NCI-H187 treated with DMSO at 0.1 percent for 48 hours (cell line): Measurements from ENCODE around the gene PNPLA7.

ENCODE experiments used
- DNase-seq: peaks from one replicate; lab custom pipeline; 2025; lab: John Stamatoyannopoulos, UW

PNPLA7 gene

GRCh38 chr9:137494104-137494544, 56.1 kb downstream of the PNPLA7 start:
- no peak for DNase-seq

DNA sequence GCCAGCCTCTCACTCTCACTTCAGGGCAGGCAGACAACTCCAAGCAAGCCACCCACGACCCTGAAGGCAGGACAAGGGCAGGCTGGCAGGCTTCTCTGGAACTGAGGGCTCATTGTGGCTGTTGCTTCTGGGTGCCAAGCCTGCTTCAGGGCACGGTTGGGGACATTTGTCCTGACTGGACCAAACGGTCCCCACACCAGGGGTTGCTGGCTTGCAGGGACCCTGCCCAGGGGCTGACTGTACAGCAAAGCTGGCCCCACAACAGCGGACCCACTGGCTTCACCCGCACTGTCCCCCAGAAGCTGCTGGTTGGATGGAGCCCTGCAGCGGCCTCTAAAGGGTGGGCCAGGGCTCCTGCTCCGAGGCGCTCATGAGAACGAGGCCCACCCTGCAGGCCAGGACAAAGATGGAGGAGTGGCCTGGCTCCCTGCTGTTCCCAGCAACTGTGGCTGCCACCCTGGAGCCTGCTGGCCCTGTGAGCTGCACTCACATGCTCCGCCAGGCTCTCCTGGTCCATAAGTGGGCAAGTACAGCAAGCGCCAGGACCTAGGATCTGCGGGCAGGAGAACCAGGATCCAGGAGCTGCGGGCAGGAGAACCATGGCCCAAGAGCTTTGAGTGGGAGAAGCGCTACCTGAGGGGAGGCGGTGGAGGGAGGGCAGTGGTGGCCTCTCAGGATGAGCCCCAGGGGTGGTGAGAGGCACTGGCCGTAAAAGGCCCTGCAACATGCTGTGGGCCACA, 56.7 kb downstream of the PNPLA7 start:
- no peak for DNase-seq

DNA sequence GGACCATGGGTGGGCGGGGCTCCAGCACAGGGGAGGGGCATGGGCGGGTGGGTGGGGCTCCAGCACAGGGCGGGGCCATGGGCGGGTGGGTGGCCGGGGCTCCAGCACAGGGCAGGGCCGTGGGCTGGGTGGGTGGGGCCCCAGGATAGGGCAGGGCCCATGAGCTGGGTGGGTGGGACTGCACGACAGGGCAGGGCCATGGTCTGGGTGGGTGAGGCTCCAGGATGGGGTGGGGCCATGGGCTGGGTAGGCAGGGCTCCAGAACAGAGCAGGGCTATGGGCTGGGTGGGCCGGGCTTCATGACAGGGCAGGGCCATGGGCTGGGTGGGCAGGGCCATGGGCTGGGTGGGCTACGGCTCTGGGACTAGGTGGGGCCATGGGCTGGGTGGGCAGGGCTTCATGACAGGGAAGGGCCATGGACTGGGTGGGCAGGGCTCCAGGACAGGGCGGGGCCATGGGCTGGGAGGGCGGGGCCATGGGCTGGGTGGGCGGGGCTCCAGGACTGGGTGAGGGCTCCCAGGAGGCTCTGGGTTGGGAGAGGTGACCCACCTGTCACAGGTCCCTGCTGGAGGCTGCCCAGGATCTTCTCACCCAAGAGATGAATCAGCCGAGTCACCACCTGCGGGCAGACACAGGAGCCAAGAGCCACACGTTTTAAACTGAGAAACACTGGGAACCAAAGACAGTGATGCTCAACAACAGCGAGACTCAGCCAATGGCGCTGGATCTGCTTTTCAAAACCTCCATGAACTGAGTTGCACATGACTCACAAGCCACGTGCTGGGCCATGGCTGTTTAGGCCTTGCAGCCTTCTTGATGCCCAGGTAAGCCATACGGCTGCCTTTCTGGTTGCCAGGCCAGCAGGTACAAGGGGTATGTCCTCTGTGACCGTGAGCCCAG, 57.5 kb downstream of the PNPLA7 start:
- no peak for DNase-seq

- DNase-seq = no peak
Measured at GRCh38 chr9:137491735-137492432, 58.3 kb downstream of the PNPLA7 start.

DNA sequence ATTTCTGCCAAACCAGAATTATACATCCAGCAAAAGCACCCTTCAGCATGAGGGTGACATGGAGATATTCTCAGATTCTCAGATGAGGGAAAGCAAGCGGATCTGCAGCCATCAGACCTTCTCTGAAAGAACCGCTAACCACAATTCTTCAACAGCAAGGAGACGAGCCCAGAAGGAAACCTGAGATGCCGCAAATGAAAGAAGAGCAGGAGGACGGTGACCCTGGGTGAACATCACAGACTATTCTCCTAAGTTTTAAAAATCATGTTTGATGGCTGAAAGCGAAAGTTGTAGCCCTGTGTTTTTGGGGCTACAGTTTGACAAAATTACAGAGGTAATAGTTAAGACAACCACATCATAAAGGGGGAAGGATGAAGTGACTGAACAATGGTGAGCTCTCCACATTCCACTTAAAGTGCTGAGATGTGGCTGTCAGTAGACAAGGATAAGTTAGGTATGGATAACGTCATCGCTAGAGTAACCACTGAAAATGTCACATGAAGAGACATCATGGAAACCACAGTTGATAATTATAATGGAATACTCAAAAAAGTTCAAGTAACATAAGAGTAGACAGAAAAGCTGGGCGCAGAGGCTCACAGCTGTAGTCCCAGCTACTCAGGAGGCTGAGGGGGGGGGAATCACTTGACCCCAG, 59.5 kb downstream of the PNPLA7 start:
- no peak for DNase-seq

GRCh38 chr9:137488906-137489305, 61.3 kb downstream of the PNPLA7 start:
- no peak for DNase-seq

DNA sequence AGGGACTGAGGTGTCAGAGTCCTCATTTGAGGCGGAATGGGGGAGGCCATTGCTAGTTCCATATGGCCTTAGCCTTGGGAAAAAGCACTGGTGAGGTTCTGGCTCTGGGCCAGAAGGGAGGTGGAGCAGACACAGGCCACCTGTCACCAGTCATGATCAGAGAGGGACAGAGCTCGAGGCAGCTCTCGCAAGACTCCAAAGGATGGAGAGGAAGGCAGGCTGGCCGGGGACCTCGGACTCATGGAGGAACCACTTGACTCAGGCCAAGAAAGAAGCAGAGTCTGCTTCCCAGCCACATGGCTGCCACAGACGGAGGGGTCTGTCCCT, 61.9 kb downstream of the PNPLA7 start:
- no peak for DNase-seq

GRCh38 chr9:137487454-137488326, 62.5 kb downstream of the PNPLA7 start:
- no peak for DNase-seq

DNA sequence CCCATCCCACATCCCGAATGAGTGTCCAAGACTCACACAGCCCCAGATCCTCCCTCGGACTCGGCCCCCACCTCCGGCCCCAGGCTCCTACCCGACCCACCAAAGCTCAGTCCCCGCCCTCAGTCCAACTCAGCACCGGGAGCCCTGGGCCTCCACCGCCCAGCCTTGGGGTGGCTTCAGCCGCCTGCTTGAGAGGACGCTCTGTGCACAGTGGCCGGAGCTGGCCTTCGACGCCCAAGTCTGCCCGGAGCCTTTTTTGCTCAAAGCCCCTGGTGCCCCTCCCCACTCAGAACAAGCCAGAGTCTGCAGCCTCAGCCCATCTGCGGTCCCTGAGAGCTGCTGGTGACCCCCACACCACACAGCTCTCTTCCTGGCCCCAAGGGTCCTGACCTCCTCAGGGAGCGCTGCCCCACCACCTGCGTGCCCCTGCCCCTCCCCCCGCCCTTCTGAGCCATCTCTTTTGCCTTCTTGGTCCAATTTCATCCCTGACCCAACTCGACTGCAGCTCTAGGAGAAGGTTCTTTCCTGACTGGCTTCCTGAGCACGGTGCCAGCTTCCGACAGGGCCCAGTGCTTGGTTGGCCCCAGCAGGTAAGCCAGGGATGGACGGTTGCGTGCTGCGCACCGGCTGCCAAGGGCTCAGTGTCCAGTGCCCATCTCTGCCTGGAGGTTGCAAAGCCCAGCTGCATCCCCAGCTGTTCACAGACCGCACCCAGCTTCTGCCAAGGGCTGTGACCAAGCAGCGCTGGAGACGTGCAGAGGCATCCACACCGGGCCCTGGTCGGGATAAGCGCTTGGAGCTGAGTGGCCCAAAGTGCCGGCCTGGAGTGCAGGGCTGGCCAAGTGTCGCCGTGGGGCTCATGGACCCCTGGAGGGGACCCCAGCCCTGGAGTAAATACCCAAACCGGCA, 63.4 kb downstream of the PNPLA7 start:
- no peak for DNase-seq

DNA sequence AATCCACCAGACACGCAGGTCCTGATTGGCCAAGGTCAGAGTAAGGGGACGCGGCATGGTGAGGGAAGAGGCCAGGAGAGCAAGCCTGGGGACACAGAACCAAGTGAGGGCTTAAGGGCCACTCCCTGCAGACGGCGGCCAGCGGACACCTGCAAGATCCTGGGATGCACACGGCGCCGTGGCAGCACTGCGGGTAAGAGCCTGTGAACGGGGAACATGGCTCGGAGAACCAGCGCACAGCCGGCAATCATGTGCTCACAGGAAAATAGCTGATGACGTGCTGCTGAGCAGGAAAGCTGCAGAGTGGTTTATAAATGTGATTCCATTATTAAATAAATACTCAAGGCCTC, 64.1 kb downstream of the PNPLA7 start:
- no peak for DNase-seq

DNA sequence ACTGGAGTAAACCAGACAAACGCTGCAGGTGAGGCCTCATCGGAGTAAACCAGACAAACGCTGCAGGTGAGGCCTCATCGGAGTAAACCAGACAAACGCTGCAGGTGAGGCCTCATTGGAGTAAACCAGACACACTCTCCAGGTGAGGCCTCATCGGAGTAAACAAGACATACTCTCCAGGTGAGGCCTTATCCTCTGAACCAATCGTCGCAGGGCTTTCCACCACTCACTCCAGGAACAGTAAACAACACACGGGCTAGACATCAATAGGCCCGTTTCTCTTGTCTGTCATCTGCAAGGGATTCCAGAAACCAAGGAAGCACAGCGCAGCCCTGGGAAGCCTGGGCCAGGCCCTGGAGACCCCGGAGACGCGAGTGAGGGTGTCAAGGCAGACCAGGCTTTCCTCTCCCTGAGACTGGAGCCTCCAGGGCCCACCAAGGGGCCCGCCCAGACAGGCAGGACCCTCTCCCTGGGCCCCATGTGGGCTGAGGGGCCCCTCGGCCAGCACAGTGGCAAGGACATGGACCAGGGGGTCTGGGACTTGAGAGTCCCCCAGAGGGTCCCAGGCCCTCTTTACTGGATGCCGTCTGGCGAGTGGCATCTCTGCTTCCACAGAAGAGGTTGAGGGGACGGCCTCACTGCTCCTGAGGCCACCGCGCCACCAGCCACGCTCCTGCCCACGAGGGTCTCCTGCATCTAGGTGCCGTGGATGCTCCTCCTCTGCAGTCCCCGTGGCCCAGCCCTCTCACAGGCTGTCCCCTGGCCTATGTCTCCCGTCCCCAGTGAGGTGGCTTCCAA, 64.7 kb downstream of the PNPLA7 start:
- no peak for DNase-seq

GRCh38 chr9:137484551-137485315, 65.5 kb downstream of the PNPLA7 start:
- DNase-seq = no peak

DNA sequence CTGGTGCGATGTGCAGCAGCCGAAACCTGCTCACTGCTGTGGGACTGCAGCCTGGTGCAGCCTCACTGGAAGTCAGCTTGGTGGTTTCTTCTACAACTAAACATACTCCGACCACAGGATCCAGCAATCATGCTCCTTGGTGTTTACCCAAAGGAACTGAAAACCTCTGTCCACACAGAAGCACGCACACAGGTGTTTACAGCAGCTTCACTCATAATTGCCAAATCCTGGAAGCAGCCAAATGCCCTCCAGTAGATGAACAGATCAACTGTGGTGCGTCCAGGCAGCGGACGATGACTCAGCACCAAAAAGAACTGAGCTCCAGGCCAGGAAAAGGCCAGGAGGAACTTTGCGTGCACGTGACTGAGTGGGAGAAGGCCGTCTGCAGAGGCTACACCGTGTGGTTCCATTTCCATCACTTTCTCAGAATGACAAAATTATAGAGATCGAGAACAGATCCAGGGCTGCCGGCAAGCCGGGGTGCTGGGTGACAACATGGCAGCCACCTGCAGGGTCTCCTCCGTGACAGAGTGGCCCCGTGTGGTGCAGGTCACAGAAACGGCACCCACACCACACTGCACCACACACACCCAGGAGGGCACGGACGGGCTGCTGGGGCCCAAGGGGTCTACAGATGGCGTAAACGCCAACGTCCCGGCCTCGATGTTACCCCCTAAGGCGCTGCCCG, 68.0 kb downstream of the PNPLA7 start:
- DNase-seq = no peak

- DNase-seq = no peak
Measured at GRCh38 chr9:137480686-137481683, 69.2 kb downstream of the PNPLA7 start.

- DNase-seq = no peak
Measured at GRCh38 chr9:137479892-137480685, 70.1 kb downstream of the PNPLA7 start.
